OCI-LY1 (cell line): ENCODE data around the gene DCC.

Source experiments
- CTCF ChIP-seq: fragments of 200-600 bp; sonication (generic), shearing (Covaris generic); IDR thresholded peaks from 2 replicates; pipeline ENCODE4 v1.5.1; 2017; ENCODE audit warnings: mild to moderate bottlenecking, antibody characterized with exemption, low read length, moderate library complexity, mixed read lengths
- EZH2 ChIP-seq: fragments of 200-600 bp; sonication (generic), shearing (Covaris generic); IDR thresholded peaks from 2 replicates; pipeline ENCODE4 v1.8.0; 2017; ENCODE audit warnings: borderline replicate concordance, mixed run types, mild to moderate bottlenecking, antibody characterized with exemption, low read length, moderate library complexity, mixed read lengths

GRCh38 chr18:52700816-52701215 lies 360.8 kb downstream of the DCC start:
- TF ChIP-seq EZH2 (no peak), CTCF (no peak)
